Body of pancreas (tissue), 4 donors: ENCODE results near the gene ATF6.

Source experiments
- POLR2A ChIP-seq, 3 donors: fragments of 450-650 bp; IDR thresholded peaks; one replicate each; pipeline ENCODE4 v1.6.1; 2016; ENCODE audit warnings: antibody characterized with exemption in 3 of 3, mild to moderate bottlenecking in 2 of 3
- TF ChIP-seq, protein P1 (sequence below), 7 experiments: fragments of 450-650 bp in 4 of 7; fragments of 200-600 bp in 3 of 7; sonication (generic) in 3 of 7; IDR thresholded peaks; one replicate each; pipeline ENCODE4 v1.5.1; 2016 to 2019; ENCODE audit warnings: antibody characterized with exemption in 7 of 7

DNA sequence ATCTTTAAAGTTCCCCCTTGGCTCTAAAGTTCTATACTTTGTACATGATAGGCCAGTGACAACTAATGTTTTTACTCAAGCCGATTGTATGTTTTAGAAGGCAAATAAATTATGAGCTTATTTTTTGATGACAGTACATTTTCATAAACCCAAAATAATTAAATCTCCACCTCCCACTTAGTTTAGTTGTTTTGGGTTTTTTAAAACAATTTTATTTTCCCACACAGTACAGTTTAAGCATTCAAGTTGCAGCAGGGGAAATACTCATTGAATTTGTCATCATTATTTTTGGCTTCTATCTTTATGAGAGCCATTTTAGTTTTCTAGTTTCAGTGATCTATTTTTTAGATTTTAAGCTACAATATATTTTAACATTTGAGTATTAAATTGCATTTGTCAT, 163.9 kb downstream of the ATF6 start:
- TF ChIP-seq, protein P1, sequence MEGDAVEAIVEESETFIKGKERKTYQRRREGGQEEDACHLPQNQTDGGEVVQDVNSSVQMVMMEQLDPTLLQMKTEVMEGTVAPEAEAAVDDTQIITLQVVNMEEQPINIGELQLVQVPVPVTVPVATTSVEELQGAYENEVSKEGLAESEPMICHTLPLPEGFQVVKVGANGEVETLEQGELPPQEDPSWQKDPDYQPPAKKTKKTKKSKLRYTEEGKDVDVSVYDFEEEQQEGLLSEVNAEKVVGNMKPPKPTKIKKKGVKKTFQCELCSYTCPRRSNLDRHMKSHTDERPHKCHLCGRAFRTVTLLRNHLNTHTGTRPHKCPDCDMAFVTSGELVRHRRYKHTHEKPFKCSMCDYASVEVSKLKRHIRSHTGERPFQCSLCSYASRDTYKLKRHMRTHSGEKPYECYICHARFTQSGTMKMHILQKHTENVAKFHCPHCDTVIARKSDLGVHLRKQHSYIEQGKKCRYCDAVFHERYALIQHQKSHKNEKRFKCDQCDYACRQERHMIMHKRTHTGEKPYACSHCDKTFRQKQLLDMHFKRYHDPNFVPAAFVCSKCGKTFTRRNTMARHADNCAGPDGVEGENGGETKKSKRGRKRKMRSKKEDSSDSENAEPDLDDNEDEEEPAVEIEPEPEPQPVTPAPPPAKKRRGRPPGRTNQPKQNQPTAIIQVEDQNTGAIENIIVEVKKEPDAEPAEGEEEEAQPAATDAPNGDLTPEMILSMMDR (IDR thresholded peaks at IDR 0.05): no peak
- no peak for TF ChIP-seq POLR2A (IDR thresholded peaks at IDR 0.05)
